ENCODE measurements around the gene FEM1C. TPM values are rescaled to one million over a fixed set of nuclear protein-coding genes. Genes with fewer than 3 reads are reported as not detected.

FEM1C gene
- total RNA-seq, 1 donor from 2014 or later: 15.4 TPM

- Mint-ChIP-seq H3K9me3 (ENCODE audit: low read depth) (peaks cover 6% of the 10 kb centered on the region), H3K27ac (ENCODE audit: unreplicated experiment) (no peak overlapping the region), H3K27me3 (ENCODE audit: low read depth) (no peaks in the 10 kb centered on the region), H3K4me1 (ENCODE audit: low read depth) (peaks cover 44% of the 10 kb centered on the region), H3K4me3 (ENCODE audit: unreplicated experiment) (no peak overlapping the region), H3K36me3 (ENCODE audit: low read depth) (peaks cover 9% of the 10 kb centered on the region)
- no peak for DNase-seq (ENCODE audit: low spot score)
- no peak for TF ChIP-seq CTCF (IDR thresholded peaks at IDR 0.05)
These were observed 34.6 kb upstream of the FEM1C start for GRCh38 chr5:115579216-115579615.

DNA sequence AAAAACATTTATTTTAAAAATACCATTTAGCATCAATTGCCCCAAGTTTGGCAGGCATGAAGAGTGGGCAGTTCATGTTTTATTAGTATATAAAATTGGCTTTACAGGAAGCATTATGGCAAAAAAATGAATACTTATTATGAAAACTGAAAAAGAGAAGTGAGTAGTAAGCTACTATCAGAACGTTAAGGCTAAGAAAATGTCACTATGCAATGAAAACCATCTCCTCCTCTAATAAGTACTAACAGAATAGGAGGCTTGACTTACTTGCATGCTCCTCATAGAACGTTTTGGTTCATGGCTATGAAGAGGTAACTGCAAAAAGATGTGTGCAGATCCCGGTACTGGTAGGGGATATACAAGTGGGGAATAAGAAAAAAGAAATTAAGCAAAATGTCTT, 34.1 kb upstream of the FEM1C start:
- H3K27ac Mint-ChIP-seq (ENCODE audit: unreplicated experiment): no peak overlapping the region
- H3K9me3 Mint-ChIP-seq (ENCODE audit: low read depth): peaks cover 6% of the 10 kb centered on the region
- DNase-seq (ENCODE audit: low spot score): no peak
- H3K36me3 Mint-ChIP-seq (ENCODE audit: low read depth): peaks cover 9% of the 10 kb centered on the region
- TF ChIP-seq CTCF (IDR thresholded peaks at IDR 0.05): no peak
- no peak overlapping the region for H3K4me3 Mint-ChIP-seq (ENCODE audit: unreplicated experiment)
- H3K4me1 Mint-ChIP-seq (ENCODE audit: low read depth): peaks cover 41% of the 10 kb centered on the region
- H3K27me3 Mint-ChIP-seq (ENCODE audit: low read depth): no peaks in the 10 kb centered on the region

DNA sequence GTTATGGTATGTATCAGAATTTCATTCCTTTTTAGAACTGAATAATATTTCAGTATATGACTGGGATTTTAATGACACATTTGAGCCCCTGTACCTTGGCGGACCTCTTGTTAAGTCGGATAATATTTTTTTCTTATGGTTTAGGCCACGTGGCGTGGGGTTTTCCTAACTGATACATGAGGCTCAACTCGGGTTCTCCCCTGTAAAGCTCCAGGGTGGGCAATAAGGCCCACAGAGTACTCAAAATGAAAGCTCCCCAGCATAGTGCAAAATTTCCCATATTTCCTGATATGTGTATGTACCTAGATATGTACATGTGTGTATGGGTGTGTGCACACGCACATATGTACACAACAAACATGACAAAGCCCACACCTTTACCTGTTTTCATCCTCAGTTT, 33.2 kb upstream of the FEM1C start:
- Mint-ChIP-seq H3K27me3 (ENCODE audit: low read depth) (no peaks in the 10 kb centered on the region), H3K4me1 (ENCODE audit: low read depth) (peaks cover 37% of the 10 kb centered on the region), H3K36me3 (ENCODE audit: low read depth) (peaks cover 9% of the 10 kb centered on the region), H3K4me3 (ENCODE audit: unreplicated experiment) (no peak overlapping the region), H3K27ac (ENCODE audit: unreplicated experiment) (no peak overlapping the region), H3K9me3 (ENCODE audit: low read depth) (peaks cover 6% of the 10 kb centered on the region)
- TF ChIP-seq CTCF (IDR thresholded peaks at IDR 0.05): no peak
- no peak for DNase-seq (ENCODE audit: low spot score)

DNA sequence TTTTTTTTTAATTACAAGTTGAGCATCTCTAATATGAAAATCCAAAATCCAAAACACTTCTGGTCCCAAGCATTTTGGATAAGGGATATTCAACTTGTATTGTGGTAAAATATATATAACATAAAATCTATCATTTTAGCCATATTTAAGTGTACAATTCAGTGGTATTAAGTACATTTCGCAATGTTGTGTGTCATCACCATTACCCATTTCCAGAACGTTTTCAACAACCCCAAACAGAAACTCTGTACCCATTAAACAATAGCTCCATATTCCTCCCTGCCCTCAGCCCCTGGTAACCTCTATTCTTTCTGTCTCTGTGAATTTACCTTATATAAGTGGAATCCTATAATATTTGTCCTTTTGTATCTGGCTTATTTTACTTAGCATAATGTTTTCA, 32.8 kb upstream of the FEM1C start:
- H3K36me3 Mint-ChIP-seq (ENCODE audit: low read depth): peaks cover 9% of the 10 kb centered on the region
- peaks cover 6% of the 10 kb centered on the region for H3K9me3 Mint-ChIP-seq (ENCODE audit: low read depth)
- H3K4me3 Mint-ChIP-seq (ENCODE audit: unreplicated experiment): no peak overlapping the region

GRCh38 chr5:115575167-115576070, 30.8 kb upstream of the FEM1C start:
- peaks cover 30% of the 10 kb centered on the region for H3K4me1 Mint-ChIP-seq (ENCODE audit: low read depth)
- no peak overlapping the region for H3K27ac Mint-ChIP-seq (ENCODE audit: unreplicated experiment)
- no peak for TF ChIP-seq CTCF (IDR thresholded peaks at IDR 0.05)
- H3K36me3 Mint-ChIP-seq (ENCODE audit: low read depth): peaks cover 5% of the 10 kb centered on the region
- no peak for DNase-seq (ENCODE audit: low spot score)
- H3K27me3 Mint-ChIP-seq (ENCODE audit: low read depth): no peaks in the 10 kb centered on the region
- peaks cover 6% of the 10 kb centered on the region for H3K9me3 Mint-ChIP-seq (ENCODE audit: low read depth)
- no peak overlapping the region for H3K4me3 Mint-ChIP-seq (ENCODE audit: unreplicated experiment)

More for the DNA sequence above, 32.8 kb upstream of the FEM1C start:
- no peak for TF ChIP-seq CTCF (IDR thresholded peaks at IDR 0.05)
- Mint-ChIP-seq H3K27ac (ENCODE audit: unreplicated experiment) (no peak overlapping the region), H3K4me1 (ENCODE audit: low read depth) (peaks cover 37% of the 10 kb centered on the region), H3K27me3 (ENCODE audit: low read depth) (no peaks in the 10 kb centered on the region)
- no peak for DNase-seq (ENCODE audit: low spot score)
